ENCODE results near the gene BMPER.

Gene BMPER

GRCh38 chr7:34091321-34091917 is 186.1 kb downstream of the BMPER start:
- TF ChIP-seq CTCF (IDR thresholded peaks at IDR 0.05; ENCODE audit: low read depth, low read length) = peak; percentile 68
- no peaks in the 10 kb centered on the region for H3K36me3 ChIP-seq
- peak; percentile 58 for DNase-seq
- H3K4me3 ChIP-seq (ENCODE audit: low read depth, low read length) = no peak overlapping the region
- no peaks in the 10 kb centered on the region for H3K27me3 ChIP-seq (ENCODE audit: insufficient read depth, low read depth, severe bottlenecking)
- H3K9me3 ChIP-seq (ENCODE audit: severe bottlenecking) = peaks cover 3% of the 10 kb centered on the region
- H3K27ac ChIP-seq = no peak overlapping the region

GRCh38 chr7:34093276-34093675 is 187.9 kb downstream of the BMPER start:
- DNase-seq = no peak
- H3K27me3 ChIP-seq (ENCODE audit: insufficient read depth, low read depth, severe bottlenecking) = no peaks in the 10 kb centered on the region
- peaks cover 3% of the 10 kb centered on the region for H3K9me3 ChIP-seq (ENCODE audit: severe bottlenecking)
- no peaks in the 10 kb centered on the region for H3K36me3 ChIP-seq
- H3K4me3 ChIP-seq (ENCODE audit: low read depth, low read length) = no peak overlapping the region
- no peak for TF ChIP-seq CTCF (IDR thresholded peaks at IDR 0.05; ENCODE audit: low read depth, low read length)
- no peak overlapping the region for H3K27ac ChIP-seq

GRCh38 chr7:34096198-34096651 is 190.9 kb downstream of the BMPER start:
- H3K27me3 ChIP-seq (ENCODE audit: insufficient read depth, low read depth, severe bottlenecking) = no peaks in the 10 kb centered on the region
- no peak overlapping the region for H3K27ac ChIP-seq
- no peak overlapping the region for H3K4me3 ChIP-seq (ENCODE audit: low read depth, low read length)
- no peak for DNase-seq
- TF ChIP-seq CTCF (IDR thresholded peaks at IDR 0.05; ENCODE audit: low read depth, low read length) = no peak
- H3K9me3 ChIP-seq (ENCODE audit: severe bottlenecking) = peaks cover 3% of the 10 kb centered on the region
- H3K36me3 ChIP-seq = no peaks in the 10 kb centered on the region

- Histone ChIP-seq H3K27me3 (ENCODE audit: insufficient read depth, low read depth, severe bottlenecking) (no peaks in the 10 kb centered on the region), H3K9me3 (ENCODE audit: severe bottlenecking) (peaks cover 3% of the 10 kb centered on the region), H3K27ac (no peak overlapping the region), H3K4me3 (ENCODE audit: low read depth, low read length) (no peak overlapping the region), H3K36me3 (no peaks in the 10 kb centered on the region)
- no peak for DNase-seq
- TF ChIP-seq CTCF (IDR thresholded peaks at IDR 0.05; ENCODE audit: low read depth, low read length) = no peak
Observed at GRCh38 chr7:34096777-34097176, 191.4 kb downstream of the BMPER start.

GRCh38 chr7:34100661-34101060 is 195.3 kb downstream of the BMPER start:
- DNase-seq = no peak
- no peak overlapping the region for H3K4me3 ChIP-seq (ENCODE audit: low read depth, low read length)
- H3K27me3 ChIP-seq (ENCODE audit: insufficient read depth, low read depth, severe bottlenecking) = no peaks in the 10 kb centered on the region
- H3K9me3 ChIP-seq (ENCODE audit: severe bottlenecking) = no peaks in the 10 kb centered on the region
- no peaks in the 10 kb centered on the region for H3K36me3 ChIP-seq
- H3K27ac ChIP-seq = no peak overlapping the region
- TF ChIP-seq CTCF (IDR thresholded peaks at IDR 0.05; ENCODE audit: low read depth, low read length) = no peak

- Histone ChIP-seq H3K27me3 (ENCODE audit: insufficient read depth, low read depth, severe bottlenecking) (no peaks in the 10 kb centered on the region), H3K36me3 (no peaks in the 10 kb centered on the region), H3K27ac (no peak overlapping the region), H3K9me3 (ENCODE audit: severe bottlenecking) (no peaks in the 10 kb centered on the region), H3K4me3 (ENCODE audit: low read depth, low read length) (no peak overlapping the region)
- no peak for DNase-seq
- no peak for TF ChIP-seq CTCF (IDR thresholded peaks at IDR 0.05; ENCODE audit: low read depth, low read length)
Observed at GRCh38 chr7:34104115-34104514, 198.8 kb downstream of the BMPER start.
